Breast epithelium (tissue), 3 donors: ENCODE data around the gene CCDC148.

Experiments
- CTCF ChIP-seq, 3 donors: fragments of 450-650 bp; IDR thresholded peaks; one replicate each; pipeline ENCODE4 v1.5.1; 2016 to 2017; ENCODE audit warnings: antibody characterized with exemption in 3 of 3, mild to moderate bottlenecking in 3 of 3, moderate library complexity in 3 of 3
- POLR2A ChIP-seq: fragments of 450-650 bp; IDR thresholded peaks from one replicate; pipeline ENCODE4 v1.6.1; 2016; ENCODE audit warnings: antibody characterized with exemption, mild to moderate bottlenecking, moderate library complexity
- POLR2AphosphoS5 ChIP-seq, 3 donors: sonication (generic); formaldehyde crosslinking; IDR thresholded peaks; one replicate each; pipeline ENCODE4 v1.6.1; 2017; ENCODE audit warnings: antibody characterized with exemption in 3 of 3

DNA sequence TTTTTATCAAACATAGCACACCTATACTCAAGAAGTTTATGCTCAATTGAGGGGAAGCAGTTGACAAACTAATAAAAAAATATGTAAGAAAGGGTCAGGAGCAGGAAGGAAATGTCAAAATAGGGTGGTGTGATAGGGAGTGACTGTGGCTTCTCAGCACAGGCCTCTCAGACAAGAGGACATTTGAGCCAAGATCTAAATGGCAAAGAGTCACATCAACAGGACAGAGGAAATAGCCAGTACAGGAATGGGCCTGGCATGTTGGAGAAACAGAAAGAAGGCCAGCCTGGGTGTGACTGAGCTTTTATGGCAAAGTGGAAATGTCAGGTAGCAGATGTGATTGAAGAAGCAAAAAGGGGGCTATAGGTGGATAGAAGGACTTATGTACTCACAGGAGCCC lies 117.0 kb downstream of the CCDC148 start:
- TF ChIP-seq CTCF (IDR thresholded peaks at IDR 0.05) (no peak), POLR2AphosphoS5 (IDR thresholded peaks at IDR 0.05) (no peak), POLR2A (no peak)
